GM18498 (cell line): ENCODE results near the gene C1orf21.

Source experiments
- ATAC-seq: cut with Tn5 transposase; IDR thresholded peaks from one replicate; pipeline ENCODE4 v1.9.1; 2021; ENCODE audit warnings: mild to moderate bottlenecking, moderate library complexity; ENCODE audit not compliant: unreplicated experiment

Gene C1orf21

DNA sequence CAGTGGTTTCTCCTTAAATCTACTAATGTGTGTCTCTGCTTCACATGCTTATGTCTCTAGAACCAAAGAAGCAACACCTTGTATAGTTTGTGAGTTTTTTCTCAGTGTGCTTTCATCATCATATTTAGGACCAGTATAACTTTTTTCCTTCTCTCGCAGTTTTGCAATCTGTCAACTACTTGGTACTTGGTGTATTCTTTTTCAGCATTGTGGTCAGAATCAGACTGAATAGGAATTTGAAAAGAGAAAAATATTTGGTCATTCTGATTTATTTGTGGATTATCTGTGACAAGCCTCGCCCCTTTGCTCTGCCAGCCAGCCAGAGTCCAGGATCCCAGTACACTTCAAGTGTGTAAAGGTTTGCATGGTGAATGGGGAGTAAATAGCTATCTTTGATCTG lies 122.3 kb downstream of the C1orf21 start:
- ATAC-seq, result no peak

- no peak for ATAC-seq
These were observed 123.3 kb downstream of the C1orf21 start for GRCh38 chr1:184510110-184510509.

DNA sequence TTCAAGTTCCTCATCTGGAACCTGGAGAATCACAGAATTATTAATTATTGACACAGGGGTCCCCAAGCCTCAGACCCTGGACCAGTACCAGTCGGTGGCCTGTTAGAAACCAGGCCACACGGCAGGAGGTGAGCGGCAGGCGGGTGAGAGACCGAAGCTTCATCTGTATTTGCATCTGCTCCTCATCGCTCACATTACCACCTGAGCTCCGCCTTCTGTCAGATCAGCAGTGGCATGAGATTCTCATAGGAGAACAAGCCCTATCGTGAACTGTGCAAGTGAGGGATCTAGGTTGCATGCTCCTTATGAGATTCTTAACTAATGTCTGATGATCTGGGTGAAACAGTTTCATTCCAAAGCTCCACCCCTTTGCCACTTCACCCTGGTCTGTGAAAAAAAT lies 125.9 kb downstream of the C1orf21 start:
- ATAC-seq, result no peak

DNA sequence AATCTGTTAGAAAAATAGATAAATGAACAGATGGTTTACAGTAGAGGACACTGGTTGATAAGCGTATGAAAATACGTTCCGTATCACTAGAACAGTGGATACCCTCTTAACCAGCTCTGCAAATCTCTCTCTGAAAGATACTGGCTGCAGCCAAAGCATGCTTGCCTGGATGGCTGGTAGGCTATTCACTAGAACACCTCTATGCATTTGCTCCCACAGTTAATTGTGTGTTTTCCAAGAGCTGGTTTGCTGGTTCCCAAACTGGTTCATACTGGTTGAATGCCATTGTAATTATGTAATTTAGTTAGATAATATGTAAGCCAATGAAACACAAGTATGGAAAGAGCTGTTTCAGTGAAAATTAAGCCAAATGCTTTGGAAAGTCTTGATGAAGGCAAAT lies 126.6 kb downstream of the C1orf21 start:
- no peak for ATAC-seq

- no peak for ATAC-seq
These were observed 127.1 kb downstream of the C1orf21 start for GRCh38 chr1:184513966-184514365.

DNA sequence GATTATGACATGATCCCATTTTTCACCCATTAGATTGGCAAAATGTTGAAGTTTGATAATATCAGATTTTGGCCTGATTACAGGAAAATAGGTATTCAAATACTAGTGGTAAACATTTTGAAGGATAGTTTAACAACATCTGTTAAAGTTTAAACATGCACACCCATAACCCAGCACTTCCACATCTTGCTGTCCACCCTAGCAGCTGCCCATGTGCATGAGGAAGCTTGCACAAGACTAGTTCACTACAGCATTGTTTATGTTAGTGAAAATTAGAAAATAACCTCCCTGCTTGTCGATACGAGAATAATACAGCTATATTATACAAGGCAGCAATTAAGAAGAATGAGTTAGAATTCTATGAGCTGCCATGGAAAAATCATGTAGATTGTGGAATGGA lies 127.6 kb downstream of the C1orf21 start:
- ATAC-seq, result no peak

DNA sequence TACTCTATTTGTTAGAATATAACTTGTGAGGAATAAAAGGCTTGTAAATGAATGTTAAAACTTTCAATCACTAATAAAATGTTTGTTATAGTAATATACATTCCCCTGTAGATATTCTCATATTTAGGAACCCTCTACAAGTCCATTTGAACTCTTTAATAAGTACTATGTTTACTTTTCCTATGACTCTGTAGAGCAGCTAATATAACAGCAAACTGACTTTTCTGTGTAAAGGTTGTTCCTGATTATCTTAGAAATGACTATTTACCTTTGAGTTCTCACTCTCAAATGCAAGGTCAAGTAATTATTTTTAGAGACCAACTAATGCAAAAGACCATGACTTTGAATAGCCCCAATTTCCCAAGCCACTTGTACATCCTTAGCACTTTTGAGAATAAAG lies 130.3 kb downstream of the C1orf21 start:
- no peak for ATAC-seq

- no peak for ATAC-seq
These were observed 132.0 kb downstream of the C1orf21 start for GRCh38 chr1:184518736-184519357.

GRCh38 chr1:184520336-184520735 lies 133.5 kb downstream of the C1orf21 start:
- no peak for ATAC-seq

DNA sequence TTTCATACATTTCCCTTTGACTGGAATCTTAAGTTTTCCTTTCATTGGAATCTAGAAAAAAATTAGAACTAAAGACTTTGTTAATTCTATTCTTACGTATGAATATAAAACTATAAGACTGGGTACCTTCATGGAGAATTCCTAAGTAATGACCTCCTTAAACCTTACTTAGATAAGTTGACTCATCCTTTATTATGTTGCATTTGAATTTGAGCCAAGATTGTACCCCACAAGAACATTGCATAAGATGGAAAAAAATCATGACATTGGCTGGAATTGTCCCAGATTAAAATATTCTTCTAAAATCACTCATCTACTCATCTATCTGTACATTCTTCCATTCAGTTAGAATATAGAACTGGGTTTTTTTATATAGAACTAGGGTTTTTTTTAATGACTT lies 137.4 kb downstream of the C1orf21 start:
- no peak for ATAC-seq

- no peak for ATAC-seq
These were observed 140.6 kb downstream of the C1orf21 start for GRCh38 chr1:184527402-184527801.

DNA sequence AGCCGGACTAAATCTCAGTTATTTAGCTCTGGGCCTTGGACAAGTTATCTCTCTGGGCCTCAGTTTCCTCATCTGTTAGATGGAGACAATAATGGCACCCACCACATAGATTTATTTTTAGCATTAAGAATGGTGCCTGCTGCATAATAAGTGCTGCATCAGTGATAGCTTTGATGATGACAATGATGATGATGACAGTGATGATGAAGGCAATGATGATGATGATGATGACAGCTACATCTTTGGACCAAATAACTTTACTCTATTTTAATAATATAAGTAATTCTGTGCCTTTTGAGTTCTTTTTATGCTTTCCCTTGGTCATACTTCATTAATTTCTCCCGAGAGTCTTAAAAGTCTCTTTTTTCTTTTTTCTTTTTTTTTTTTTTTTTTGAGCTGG lies 143.4 kb downstream of the C1orf21 start:
- no peak for ATAC-seq

DNA sequence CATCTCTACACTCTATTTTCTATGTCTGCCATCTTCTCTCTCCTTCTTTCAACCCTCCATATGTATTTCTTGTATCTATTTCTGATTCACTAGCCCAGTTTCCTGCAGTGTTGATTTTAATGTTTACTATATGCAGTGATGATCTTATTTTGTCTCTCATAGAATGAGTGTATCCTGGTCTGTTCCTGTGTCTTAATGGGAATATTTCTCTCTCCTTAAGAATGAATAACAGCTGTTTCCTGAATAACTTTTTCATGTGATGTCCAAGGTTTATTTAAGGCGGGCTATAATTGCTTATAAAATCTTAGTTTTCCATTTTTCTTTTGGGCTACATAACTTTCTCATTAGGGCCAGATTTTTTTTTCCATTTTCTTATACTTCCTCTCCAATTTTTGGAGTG lies 144.5 kb downstream of the C1orf21 start:
- ATAC-seq, result no peak

- no peak for ATAC-seq
These were observed 145.4 kb downstream of the C1orf21 start for GRCh38 chr1:184532199-184532598.

DNA sequence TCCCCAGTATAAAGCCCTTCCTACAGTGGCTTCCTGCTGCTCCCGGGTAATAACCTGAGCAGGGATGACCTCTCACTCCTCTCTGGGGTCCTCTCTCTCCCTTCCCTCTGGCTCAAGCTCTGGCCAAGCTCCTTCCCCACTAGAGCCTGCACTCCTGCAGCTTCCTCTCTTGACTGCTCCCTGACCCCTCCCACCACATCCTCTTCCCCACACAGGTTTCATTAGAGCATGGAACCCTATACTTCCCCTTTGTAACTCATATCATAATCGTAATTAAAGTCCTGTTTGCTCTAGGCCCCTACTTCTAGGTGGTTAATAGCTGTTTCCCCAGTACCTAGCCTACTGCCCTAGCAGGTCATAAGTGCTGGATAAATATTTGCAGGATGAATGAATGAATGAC lies 146.2 kb downstream of the C1orf21 start:
- no peak for ATAC-seq

DNA sequence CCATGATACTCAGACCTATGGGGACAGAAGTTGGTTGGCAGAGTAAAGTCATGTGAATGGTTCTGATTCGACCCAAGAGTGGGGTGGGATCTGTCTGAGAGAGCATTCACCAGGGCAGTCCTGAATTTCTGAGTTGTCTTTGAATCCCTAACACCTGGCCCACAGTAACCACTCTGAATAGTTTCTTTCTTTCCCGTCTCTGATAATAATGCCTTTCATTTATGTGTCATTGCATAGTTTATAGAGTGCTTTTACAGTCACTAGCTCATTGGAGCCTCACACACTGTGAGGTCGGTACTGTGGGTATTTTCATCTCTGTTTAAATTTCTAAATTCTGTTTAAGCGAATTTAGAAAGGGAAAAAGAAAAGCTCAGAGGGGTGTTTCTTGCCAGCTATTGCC lies 147.1 kb downstream of the C1orf21 start:
- no peak for ATAC-seq

DNA sequence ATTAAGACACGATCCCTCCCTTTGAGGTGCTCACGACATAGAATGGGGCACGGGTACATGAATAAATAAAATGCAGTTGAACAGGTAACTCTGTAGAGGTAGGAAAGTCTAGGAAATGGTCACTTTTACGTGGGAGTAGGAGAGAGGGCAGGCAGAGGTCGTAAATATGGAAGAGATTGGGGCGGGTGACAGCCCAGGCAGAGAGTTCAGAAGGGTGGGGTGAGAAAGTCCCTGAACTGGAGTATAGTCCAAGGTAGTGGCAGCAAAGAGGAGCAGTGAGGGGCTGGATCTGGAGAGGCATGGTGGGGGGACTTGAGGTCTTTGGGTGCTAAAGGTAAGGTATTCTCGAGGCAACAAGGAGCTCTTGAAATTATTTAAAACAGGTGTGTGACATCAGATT lies 147.9 kb downstream of the C1orf21 start:
- ATAC-seq, result no peak

DNA sequence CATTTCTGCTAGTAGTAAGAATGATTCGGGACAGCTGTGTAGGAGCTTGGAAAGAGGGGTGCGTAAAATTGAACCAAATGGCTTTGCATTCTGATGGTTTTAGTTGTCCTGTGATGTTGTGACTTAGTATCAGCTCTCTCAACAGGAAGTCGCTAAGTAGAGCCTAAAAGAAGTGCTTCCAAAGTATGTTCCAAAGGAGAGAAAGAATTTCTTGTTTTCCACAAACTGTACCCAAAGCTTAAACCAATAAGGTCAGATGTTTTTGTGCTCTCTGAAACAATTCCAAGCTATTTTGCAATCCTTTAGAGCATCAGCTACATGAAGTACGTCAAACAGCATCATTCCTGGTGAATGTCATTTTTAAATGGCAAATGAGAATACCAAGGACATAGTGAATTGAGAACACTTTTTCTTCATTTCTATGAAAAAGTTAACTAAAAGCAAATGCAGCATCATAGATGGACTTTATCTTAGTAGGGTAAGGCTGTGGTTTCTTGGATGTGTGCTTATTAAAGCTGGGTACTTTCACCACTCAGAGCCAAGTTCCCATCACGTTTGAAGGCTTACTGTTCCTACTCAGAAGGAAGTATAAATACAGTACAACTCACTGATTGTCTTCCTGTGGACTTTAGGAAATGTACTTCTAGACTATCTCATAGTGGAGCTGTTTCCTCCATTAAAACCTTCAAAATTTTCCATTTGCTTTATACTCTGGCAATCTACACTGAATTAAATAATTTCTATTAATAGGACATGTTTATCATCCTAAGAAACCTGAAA lies 148.6 kb downstream of the C1orf21 start:
- no peak for ATAC-seq

DNA sequence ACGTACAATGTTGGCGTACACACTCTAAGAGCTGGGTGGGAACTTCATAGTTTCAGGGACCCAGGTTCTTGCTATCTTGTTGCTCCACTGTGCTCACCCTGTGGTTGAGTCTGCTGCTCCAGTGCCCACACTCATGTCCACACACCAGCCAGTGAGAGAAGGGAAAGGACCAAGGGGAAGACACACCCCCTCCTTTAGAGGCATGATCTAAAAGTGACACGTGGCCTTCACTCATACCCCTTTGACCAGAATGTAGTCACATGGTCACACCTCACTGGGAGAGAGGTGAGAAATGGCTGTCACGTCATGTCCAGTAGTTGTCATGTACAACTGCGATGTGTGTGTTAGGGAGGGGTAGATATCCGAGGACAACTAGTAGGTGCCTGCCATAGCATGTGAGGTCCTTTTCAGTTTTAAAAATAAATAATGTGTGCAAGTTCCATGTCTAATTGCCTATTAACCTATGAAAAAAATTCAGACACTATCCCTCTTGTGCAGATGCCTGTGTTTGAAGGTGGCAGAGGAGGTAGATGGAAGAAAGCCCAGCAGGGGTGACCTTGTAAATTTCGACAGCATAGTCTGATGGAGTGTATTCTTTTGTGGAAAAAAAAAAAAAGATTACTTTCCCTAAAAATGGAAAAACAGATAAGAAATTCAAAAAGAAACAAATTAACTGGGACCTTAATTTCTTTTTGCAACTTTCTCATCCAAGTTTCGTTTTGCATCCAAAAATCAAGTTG lies 149.6 kb downstream of the C1orf21 start:
- ATAC-seq, result no peak

DNA sequence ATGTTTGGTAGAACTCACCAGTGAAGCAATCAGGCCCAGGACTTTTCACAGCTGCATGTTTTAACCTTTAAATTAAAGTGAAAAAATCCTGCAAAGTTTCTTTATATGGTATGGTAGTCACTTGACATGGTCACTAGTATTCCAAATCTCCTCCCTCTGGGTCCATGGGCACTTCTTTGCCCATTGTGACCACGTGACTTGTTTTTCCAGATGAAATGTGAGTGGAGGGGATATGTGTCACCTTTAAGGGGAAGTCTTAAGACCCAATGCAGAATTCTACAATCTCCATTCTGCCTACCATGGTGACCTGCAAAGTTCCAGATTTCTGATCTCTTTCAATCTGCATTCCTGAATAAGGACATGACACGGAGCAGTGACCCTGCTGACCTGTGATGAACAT lies 152.8 kb downstream of the C1orf21 start:
- ATAC-seq, result no peak

- ATAC-seq, result no peak
These were observed 154.8 kb downstream of the C1orf21 start for GRCh38 chr1:184541537-184542152.

DNA sequence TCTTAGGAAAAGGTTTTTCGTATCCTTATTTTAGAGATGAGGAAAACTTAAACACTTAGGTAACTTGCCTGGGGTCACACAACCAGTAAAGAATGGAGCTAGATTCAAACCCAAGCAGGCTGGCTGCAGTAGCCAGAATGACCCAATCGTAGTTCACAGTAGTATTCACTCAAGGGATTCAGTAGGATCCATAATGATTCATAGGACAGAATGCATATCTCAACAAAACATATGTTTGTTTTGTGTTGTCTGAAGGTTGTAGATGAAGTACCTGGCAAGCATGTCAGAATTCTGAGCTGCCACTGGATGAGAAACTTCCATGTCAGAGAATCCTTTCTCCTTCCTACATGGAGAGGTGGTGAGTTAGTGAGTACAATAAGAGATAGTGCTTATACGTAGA lies 155.5 kb downstream of the C1orf21 start:
- no peak for ATAC-seq
